Right lobe of liver (tissue), 4 donors: ENCODE measurements around the gene PIAS4.

Experiments
- POLR2A ChIP-seq: fragments of 450-650 bp; IDR thresholded peaks from one replicate; pipeline ENCODE4 v1.6.1; 2017; ENCODE audit warnings: antibody characterized with exemption, mild to moderate bottlenecking
- TF ChIP-seq, protein P1 (sequence below), 4 donors: fragments of 200-600 bp in 3 of 4; fragments of 450-650 bp in 1 of 4; IDR thresholded peaks; one replicate each; pipeline versions ENCODE4 v1.5.1 to v1.8.0; 2016 to 2022; ENCODE audit warnings: antibody characterized with exemption in 4 of 4, mild to moderate bottlenecking in 2 of 4
- donor health status: DM: no; HTN: no; CAD: no.
- donor health status: DM: no; HTN: no; CAD: no.
- donor health status: DM: no; HTN: yes; CAD: no.

- TF ChIP-seq, protein P1, sequence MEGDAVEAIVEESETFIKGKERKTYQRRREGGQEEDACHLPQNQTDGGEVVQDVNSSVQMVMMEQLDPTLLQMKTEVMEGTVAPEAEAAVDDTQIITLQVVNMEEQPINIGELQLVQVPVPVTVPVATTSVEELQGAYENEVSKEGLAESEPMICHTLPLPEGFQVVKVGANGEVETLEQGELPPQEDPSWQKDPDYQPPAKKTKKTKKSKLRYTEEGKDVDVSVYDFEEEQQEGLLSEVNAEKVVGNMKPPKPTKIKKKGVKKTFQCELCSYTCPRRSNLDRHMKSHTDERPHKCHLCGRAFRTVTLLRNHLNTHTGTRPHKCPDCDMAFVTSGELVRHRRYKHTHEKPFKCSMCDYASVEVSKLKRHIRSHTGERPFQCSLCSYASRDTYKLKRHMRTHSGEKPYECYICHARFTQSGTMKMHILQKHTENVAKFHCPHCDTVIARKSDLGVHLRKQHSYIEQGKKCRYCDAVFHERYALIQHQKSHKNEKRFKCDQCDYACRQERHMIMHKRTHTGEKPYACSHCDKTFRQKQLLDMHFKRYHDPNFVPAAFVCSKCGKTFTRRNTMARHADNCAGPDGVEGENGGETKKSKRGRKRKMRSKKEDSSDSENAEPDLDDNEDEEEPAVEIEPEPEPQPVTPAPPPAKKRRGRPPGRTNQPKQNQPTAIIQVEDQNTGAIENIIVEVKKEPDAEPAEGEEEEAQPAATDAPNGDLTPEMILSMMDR (IDR thresholded peaks at IDR 0.05): no peak
- no peak for TF ChIP-seq POLR2A
Measured at GRCh38 chr19:4068047-4068966, 60.8 kb downstream of the PIAS4 start.
